PC-3 (cell line): Measurements from ENCODE around the gene TEAD1.

ENCODE experiments used
- CTCF ChIP-seq: fragments of 300-600 bp; sonication (generic); conservative IDR thresholded peaks from 2 replicates; pipeline ENCODE4 v1.5.1; 2017; ENCODE audit warnings: antibody characterized with exemption, low read depth, mild to moderate bottlenecking, low read length
- EZH2 ChIP-seq: fragments of 300-600 bp; sonication (generic); IDR thresholded peaks from one replicate; pipeline ENCODE4 v1.6.1; 2017; ENCODE audit warnings: antibody characterized with exemption, mild to moderate bottlenecking, low read length; ENCODE audit not compliant: unreplicated experiment
- EZH2phosphoT487 ChIP-seq: fragments of 300-600 bp; sonication (generic); IDR thresholded peaks from 2 replicates; pipeline ENCODE4 v1.6.1; 2018; ENCODE audit warnings: mild to moderate bottlenecking, antibody characterized with exemption, low read length, borderline replicate concordance

GRCh38 chr11:12817681-12818332, 143.6 kb downstream of the TEAD1 start:
- TF ChIP-seq EZH2, result no peak
- TF ChIP-seq CTCF, result no peak
- TF ChIP-seq EZH2phosphoT487, result no peak
